GM12878 (cell line): Measurements from ENCODE around the gene RHOC. TPM values are rescaled to one million over a fixed set of nuclear protein-coding genes. Genes with fewer than 3 reads are reported as not detected.

Experiments used
- ATAC-seq: fragments of 200-7000 bp; cut with Tn5 transposase; 3 replicates; pipeline ENCODE4 v1.9.1; 2020; ENCODE audit warnings: mild to moderate bottlenecking, moderate library complexity
- BruUV-seq: library from RNA; stranded (reverse); fragments of 400-500 nt; replicated peaks from 2 replicates; lab custom pipeline; 2021; lab: Mats Ljungman, UMichigan
- CTCF ChIA-PET: fragments of 300-600 bp; sonication (Branson Sonifier 250); formaldehyde crosslinking; extraction: SDS; loops from one replicate; lab custom pipeline; 2021; ENCODE audit warnings: inconsistent platforms; lab: Yijun Ruan, JAX
- POLR2A ChIA-PET: fragments of 350-600 bp; formaldehyde crosslinking; extraction: SDS; loops from one replicate; lab custom pipeline; 2021; ENCODE audit warnings: inconsistent platforms; lab: Charles Lee
- RAD21 ChIA-PET: fragments of 300-600 bp; sonication (Branson Sonifier 250); formaldehyde crosslinking; loops from one replicate; lab custom pipeline; 2023; ENCODE audit warnings: antibody characterized with exemption; ENCODE audit not compliant: unreplicated experiment; lab: Charles Lee
- SMC1A ChIA-PET: fragments of 300-600 bp; sonication (Branson Sonifier 250); formaldehyde crosslinking; loops from one replicate; lab custom pipeline; 2023; ENCODE audit not compliant: unreplicated experiment, uncharacterized antibody; lab: Charles Lee
- DNase-seq: peaks from one replicate; pipeline ENCODE4 v3.0.0-alpha.2; 2011; ENCODE audit warnings: low read depth, low spot score
- FAIRE-seq: peaks from 3 replicates; lab custom pipeline; 2011; peaks lifted over from hg19 to GRCh38; lab: Jason Lieb, UNC
- H2AFZ ChIP-seq: 2 replicates; pipeline ENCODE4 v1.6.0; 2011; ENCODE audit warnings: low read depth, low read length, control low read depth; ENCODE audit not compliant: control insufficient read depth
- H3K27ac ChIP-seq: 2 replicates; pipeline ENCODE4 v1.5.1; 2011; ENCODE audit warnings: control low read depth; ENCODE audit not compliant: control insufficient read depth, insufficient read depth
- H3K27me3 ChIP-seq, 2 experiments: replicated peaks in 1 of 2; 2 replicates each; pipeline versions ENCODE4 v1.6.0 to v1.6.1; 2011; ENCODE audit warnings: low read length in 1 of 2; ENCODE audit not compliant: control insufficient read depth in 2 of 2, insufficient read depth in 2 of 2
- H3K36me3 ChIP-seq, 2 experiments: 2 replicates each; pipeline ENCODE4 v1.5.1; 2011; ENCODE audit warnings: low read length in 1 of 2; ENCODE audit not compliant: control insufficient read depth in 2 of 2, insufficient read depth in 2 of 2
- H3K4me1 ChIP-seq: 2 replicates; pipeline ENCODE4 v1.6.1; 2011; ENCODE audit warnings: mild to moderate bottlenecking, low read length, moderate library complexity, mixed read lengths; ENCODE audit not compliant: control insufficient read depth, insufficient read depth
- H3K4me2 ChIP-seq: 2 replicates; pipeline ENCODE4 v1.6.0; 2011; ENCODE audit warnings: control low read depth; ENCODE audit not compliant: control insufficient read depth, insufficient read depth
- H3K4me3 ChIP-seq: fragments of 200-600 bp; sonication (generic); 2 replicates; pipeline ENCODE4 v1.5.1; 2016
- H3K79me2 ChIP-seq: 2 replicates; pipeline ENCODE4 v1.6.0; 2011; ENCODE audit warnings: low read length; ENCODE audit not compliant: control insufficient read depth, insufficient read depth
- H3K9ac ChIP-seq: 2 replicates; pipeline ENCODE4 v1.8.0; 2011; ENCODE audit warnings: low read length, control low read depth, mixed read lengths; ENCODE audit not compliant: control insufficient read depth, insufficient read depth
- H3K9me3 ChIP-seq: replicated peaks from 3 replicates; pipeline ENCODE4 v1.5.1; 2011; ENCODE audit warnings: mild to moderate bottlenecking, low read length; ENCODE audit not compliant: control insufficient read depth, insufficient read depth
- H4K20me1 ChIP-seq: 2 replicates; pipeline ENCODE4 v1.6.0; 2011; ENCODE audit not compliant: control insufficient read depth, insufficient read depth
- BCL11A ChIP-seq: IDR thresholded peaks from 2 replicates; pipeline ENCODE4 v1.6.1; 2011; ENCODE audit warnings: low read depth, low read length
- BHLHE40 ChIP-seq, 2 experiments: fragments of 450-650 bp in 1 of 2; IDR thresholded peaks; 2 replicates each; pipeline ENCODE4 v1.6.1; 2011 to 2017; ENCODE audit warnings: low read depth in 2 of 2, borderline replicate concordance in 1 of 2, improper control_type of control experiment in 1 of 2, low read length in 1 of 2, mild to moderate bottlenecking in 1 of 2
- CBFB ChIP-seq: IDR thresholded peaks from 2 replicates; pipeline ENCODE4 v1.6.1; 2016; ENCODE audit warnings: antibody characterized with exemption, low read depth
- EP300 ChIP-seq, 2 experiments: fragments of 150-350 bp in 1 of 2; IDR thresholded peaks; 2 replicates each; pipeline ENCODE4 v1.6.1; 2011 to 2012; ENCODE audit warnings: low read depth in 2 of 2, low read length in 2 of 2, borderline replicate concordance in 1 of 2, improper control_type of control experiment in 1 of 2, inconsistent platforms in 1 of 2; ENCODE audit not compliant: control insufficient read depth in 1 of 2
- HDAC2 ChIP-seq: fragments of 200-600 bp; sonication (generic); IDR thresholded peaks from 2 replicates; pipeline ENCODE4 v1.6.1; 2017
- JUND ChIP-seq: IDR thresholded peaks from 2 replicates; pipeline ENCODE4 v1.6.1; 2012; ENCODE audit warnings: low read depth, mild to moderate bottlenecking, low read length, improper control_type of control experiment, moderate library complexity
- LARP7 ChIP-seq: fragments of 450-650 bp; IDR thresholded peaks from 2 replicates; pipeline ENCODE4 v1.6.1; 2017; ENCODE audit warnings: mild to moderate bottlenecking
- RB1 ChIP-seq: fragments of 450-650 bp; formaldehyde crosslinking; IDR thresholded peaks from 2 replicates; pipeline ENCODE4 v1.6.1; 2017; ENCODE audit warnings: mild to moderate bottlenecking, borderline replicate concordance
- RELA ChIP-seq: fragments of 450-650 bp; IDR thresholded peaks from 2 replicates; pipeline ENCODE4 v1.8.0; 2014; ENCODE audit warnings: borderline replicate concordance; ENCODE audit not compliant: partially characterized antibody
- SIX5 ChIP-seq: IDR thresholded peaks from 2 replicates; pipeline ENCODE4 v1.6.1; 2011; ENCODE audit warnings: mild to moderate bottlenecking, low read depth, low read length, moderate library complexity; ENCODE audit not compliant: severe bottlenecking
- SPI1 ChIP-seq: IDR thresholded peaks from 2 replicates; pipeline ENCODE4 v1.6.1; 2011; ENCODE audit warnings: low read depth, mild to moderate bottlenecking, low read length, moderate library complexity, borderline replicate concordance; ENCODE audit not compliant: insufficient read depth
- SUPT20H ChIP-seq: IDR thresholded peaks from 2 replicates; pipeline ENCODE4 v1.6.1; 2011; ENCODE audit warnings: low read depth, mild to moderate bottlenecking, low read length, moderate library complexity, borderline replicate concordance; ENCODE audit not compliant: control insufficient read depth
- YBX1 ChIP-seq: fragments of 450-650 bp; IDR thresholded peaks from 2 replicates; pipeline ENCODE4 v1.6.1; 2016; ENCODE audit warnings: antibody characterized with exemption
- ZNF274 ChIP-seq: IDR thresholded peaks from one replicate; pipeline ENCODE4 v1.8.0; 2011; ENCODE audit not compliant: insufficient read length, insufficient read depth
- WGBS: methylation state at CpG from one replicate; pipeline ENCODE4 v1.1.6; 2016; ENCODE audit warnings: low lambda C conversion rate; ENCODE audit not compliant: insufficient replicate concordance, insufficient coverage; ENCODE audit errors: missing lambda C conversion rate; 5-methylcytosine and 5-hydroxymethylcytosine counted together
- in situ Hi-C: fragments of 300-500 bp; cut with MboI; formaldehyde crosslinking; loops from 9 replicates; pipeline ENCODE4 v1.14.3; 2018; ENCODE audit warnings: mixed read lengths
- intact Hi-C: fragments of 100-400 bp; cut with micrococcal nuclease; formaldehyde crosslinking; loops from one replicate; pipeline ENCODE4 v1.14.2; 2022; ENCODE audit not compliant: unreplicated experiment
- polyA plus RNA-seq, 11 experiments: library from polyadenylated mRNA; depleted of rRNA in 4 of 11; unstranded in 6 of 11; stranded (reverse) in 5 of 11; fragments of >200 nt; fragmentation: Nextera tagmentation in 4 of 11; fragmentation: Illumina TruSeq in 1 of 11; extraction: Ambion mirVana in 4 of 11; extraction: Trizol in 1 of 11; gene quantifications; 1 replicate in 1 of 11; 2 replicates in 10 of 11; pipeline versions ENCODE4 v1.2.1 to v1.2.3, GENCODE V29; 2011 to 2016; ENCODE audit warnings: inconsistent platforms in 2 of 11, missing spikeins in 2 of 11, low read depth in 1 of 11
- total RNA-seq, 4 experiments: library from RNA; depleted of rRNA in 3 of 4; stranded (reverse); fragments of >200 nt in 3 of 4; fragmentation: Illumina TruSeq in 1 of 4; extraction: Trizol in 1 of 4; gene quantifications; 2 replicates each; pipeline versions ENCODE4 v1.2.1 to v1.2.3, GENCODE V29; 2013 to 2021
- TF ChIP-seq, protein P1 (sequence below): fragments of 450-650 bp; formaldehyde crosslinking; IDR thresholded peaks from 2 replicates; pipeline ENCODE4 v1.5.0; 2022; ENCODE audit warnings: mild to moderate bottlenecking, missing genetic modification characterization
- TF ChIP-seq, protein P2 (sequence below): fragments of 450-650 bp; IDR thresholded peaks from 2 replicates; pipeline ENCODE4 v1.6.1; 2017; ENCODE audit warnings: mild to moderate bottlenecking, low read depth, inconsistent platforms; ENCODE audit not compliant: poor library complexity, severe bottlenecking
- TF ChIP-seq, protein P3 (sequence below): IDR thresholded peaks from 2 replicates; pipeline ENCODE4 v1.6.1; 2012; ENCODE audit warnings: low read depth, low read length, improper control_type of control experiment

The RHOC gene
- total and polyA plus RNA-seq, 10 of the 15 experiments (the other 5 are each of a cell fraction or from before 2014, with no cell fraction given), result 20.6 to 371 (median 158) TPM

DNA sequence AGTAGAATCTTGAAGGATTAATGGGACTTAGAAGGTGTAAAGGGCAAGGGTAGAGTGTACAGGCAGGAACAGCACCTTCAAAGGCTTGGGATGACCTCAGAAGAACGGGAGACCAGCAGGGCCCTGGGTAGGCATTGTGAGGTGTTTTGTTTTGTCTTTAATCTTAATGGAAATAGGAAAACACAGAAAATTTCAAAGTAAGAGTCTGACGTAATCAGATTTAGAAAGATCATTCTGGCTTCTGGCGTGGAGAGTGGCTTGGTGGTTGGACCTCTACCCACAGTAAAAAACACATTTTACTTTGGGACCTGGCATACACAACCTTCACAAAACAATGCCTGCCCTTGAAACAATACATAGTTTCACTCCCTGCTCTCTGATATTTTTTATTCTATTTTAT lies 28.3 kb downstream of the RHOC start:
- no peak overlapping the region for H3K27ac ChIP-seq
- intact Hi-C loops, result no loop called here
- H4K20me1 ChIP-seq, result no peaks in the 10 kb centered on the region
- 96% methylated on average over 3 of the region's 3 CpGs for WGBS
- no peak overlapping the region for H2AFZ ChIP-seq
- peaks cover 6% of the 10 kb centered on the region for H3K4me1 ChIP-seq
- H3K4me2 ChIP-seq, result no peak overlapping the region
- no peak overlapping the region for H3K4me3 ChIP-seq
- ChIA-PET SMC1A (interaction anchor here (1.2 kb wide), 1 partner anchor 23 kb away, joined by 3 read pairs; no protein-coding TSS in a partner anchor), POLR2A (no interaction called here), RAD21 (no interaction called here), CTCF (no interaction called here)
- BruUV-seq, result no TSS peak
- FAIRE-seq (no peak), DNase-seq (no peak), ATAC-seq (no peak)
- in situ Hi-C loops, result no loop called here
- H3K9ac ChIP-seq, result no peak overlapping the region
- no peaks in the 10 kb centered on the region for H3K36me3 ChIP-seq
- no peaks in the 10 kb centered on the region for H3K9me3 ChIP-seq
- peaks cover 17% of the 10 kb centered on the region for H3K79me2 ChIP-seq
- no peaks in the 10 kb centered on the region for H3K27me3 ChIP-seq
- TF ChIP-seq RB1, result no peak
- TF ChIP-seq YBX1, result no peak
- TF ChIP-seq, protein P1, sequence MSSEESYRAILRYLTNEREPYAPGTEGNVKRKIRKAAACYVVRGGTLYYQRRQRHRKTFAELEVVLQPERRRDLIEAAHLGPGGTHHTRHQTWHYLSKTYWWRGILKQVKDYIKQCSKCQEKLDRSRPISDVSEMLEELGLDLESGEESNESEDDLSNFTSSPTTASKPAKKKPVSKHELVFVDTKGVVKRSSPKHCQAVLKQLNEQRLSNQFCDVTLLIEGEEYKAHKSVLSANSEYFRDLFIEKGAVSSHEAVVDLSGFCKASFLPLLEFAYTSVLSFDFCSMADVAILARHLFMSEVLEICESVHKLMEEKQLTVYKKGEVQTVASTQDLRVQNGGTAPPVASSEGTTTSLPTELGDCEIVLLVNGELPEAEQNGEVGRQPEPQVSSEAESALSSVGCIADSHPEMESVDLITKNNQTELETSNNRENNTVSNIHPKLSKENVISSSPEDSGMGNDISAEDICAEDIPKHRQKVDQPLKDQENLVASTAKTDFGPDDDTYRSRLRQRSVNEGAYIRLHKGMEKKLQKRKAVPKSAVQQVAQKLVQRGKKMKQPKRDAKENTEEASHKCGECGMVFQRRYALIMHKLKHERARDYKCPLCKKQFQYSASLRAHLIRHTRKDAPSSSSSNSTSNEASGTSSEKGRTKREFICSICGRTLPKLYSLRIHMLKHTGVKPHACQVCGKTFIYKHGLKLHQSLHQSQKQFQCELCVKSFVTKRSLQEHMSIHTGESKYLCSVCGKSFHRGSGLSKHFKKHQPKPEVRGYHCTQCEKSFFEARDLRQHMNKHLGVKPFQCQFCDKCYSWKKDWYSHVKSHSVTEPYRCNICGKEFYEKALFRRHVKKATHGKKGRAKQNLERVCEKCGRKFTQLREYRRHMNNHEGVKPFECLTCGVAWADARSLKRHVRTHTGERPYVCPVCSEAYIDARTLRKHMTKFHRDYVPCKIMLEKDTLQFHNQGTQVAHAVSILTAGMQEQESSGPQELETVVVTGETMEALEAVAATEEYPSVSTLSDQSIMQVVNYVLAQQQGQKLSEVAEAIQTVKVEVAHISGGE, result no peak
- no peak for TF ChIP-seq BHLHE40 (IDR thresholded peaks at IDR 0.05; ENCODE audit: borderline replicate concordance in 1 of 2, low read depth in 2 of 2, low read length in 1 of 2)
- TF ChIP-seq JUND, result no peak
- TF ChIP-seq BCL11A, result no peak
- no peak for TF ChIP-seq LARP7
- TF ChIP-seq ZNF274, result no peak
- no peak for TF ChIP-seq HDAC2
- TF ChIP-seq, protein P2, sequence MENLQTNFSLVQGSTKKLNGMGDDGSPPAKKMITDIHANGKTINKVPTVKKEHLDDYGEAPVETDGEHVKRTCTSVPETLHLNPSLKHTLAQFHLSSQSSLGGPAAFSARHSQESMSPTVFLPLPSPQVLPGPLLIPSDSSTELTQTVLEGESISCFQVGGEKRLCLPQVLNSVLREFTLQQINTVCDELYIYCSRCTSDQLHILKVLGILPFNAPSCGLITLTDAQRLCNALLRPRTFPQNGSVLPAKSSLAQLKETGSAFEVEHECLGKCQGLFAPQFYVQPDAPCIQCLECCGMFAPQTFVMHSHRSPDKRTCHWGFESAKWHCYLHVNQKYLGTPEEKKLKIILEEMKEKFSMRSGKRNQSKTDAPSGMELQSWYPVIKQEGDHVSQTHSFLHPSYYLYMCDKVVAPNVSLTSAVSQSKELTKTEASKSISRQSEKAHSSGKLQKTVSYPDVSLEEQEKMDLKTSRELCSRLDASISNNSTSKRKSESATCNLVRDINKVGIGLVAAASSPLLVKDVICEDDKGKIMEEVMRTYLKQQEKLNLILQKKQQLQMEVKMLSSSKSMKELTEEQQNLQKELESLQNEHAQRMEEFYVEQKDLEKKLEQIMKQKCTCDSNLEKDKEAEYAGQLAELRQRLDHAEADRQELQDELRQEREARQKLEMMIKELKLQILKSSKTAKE, result no peak
- TF ChIP-seq SIX5, result no peak
- TF ChIP-seq, protein P3, sequence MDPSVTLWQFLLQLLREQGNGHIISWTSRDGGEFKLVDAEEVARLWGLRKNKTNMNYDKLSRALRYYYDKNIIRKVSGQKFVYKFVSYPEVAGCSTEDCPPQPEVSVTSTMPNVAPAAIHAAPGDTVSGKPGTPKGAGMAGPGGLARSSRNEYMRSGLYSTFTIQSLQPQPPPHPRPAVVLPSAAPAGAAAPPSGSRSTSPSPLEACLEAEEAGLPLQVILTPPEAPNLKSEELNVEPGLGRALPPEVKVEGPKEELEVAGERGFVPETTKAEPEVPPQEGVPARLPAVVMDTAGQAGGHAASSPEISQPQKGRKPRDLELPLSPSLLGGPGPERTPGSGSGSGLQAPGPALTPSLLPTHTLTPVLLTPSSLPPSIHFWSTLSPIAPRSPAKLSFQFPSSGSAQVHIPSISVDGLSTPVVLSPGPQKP, result no peak
- TF ChIP-seq SPI1, result no peak
- TF ChIP-seq SUPT20H, result no peak
- no peak for TF ChIP-seq EP300 (IDR thresholded peaks at IDR 0.05; ENCODE audit: borderline replicate concordance in 1 of 2, control insufficient read depth in 1 of 2, low read depth in 2 of 2, low read length in 2 of 2)
- TF ChIP-seq CBFB, result no peak
- TF ChIP-seq RELA, result no peak
